ENCODE results near the gene FITM1. TPM values are rescaled to one million over a fixed set of nuclear protein-coding genes. Genes with fewer than 3 reads are reported as not detected.

Gene FITM1
- total and polyA plus RNA-seq, 12 donors, result 4.6 to 25.7 (median 10.4) TPM

DNA sequence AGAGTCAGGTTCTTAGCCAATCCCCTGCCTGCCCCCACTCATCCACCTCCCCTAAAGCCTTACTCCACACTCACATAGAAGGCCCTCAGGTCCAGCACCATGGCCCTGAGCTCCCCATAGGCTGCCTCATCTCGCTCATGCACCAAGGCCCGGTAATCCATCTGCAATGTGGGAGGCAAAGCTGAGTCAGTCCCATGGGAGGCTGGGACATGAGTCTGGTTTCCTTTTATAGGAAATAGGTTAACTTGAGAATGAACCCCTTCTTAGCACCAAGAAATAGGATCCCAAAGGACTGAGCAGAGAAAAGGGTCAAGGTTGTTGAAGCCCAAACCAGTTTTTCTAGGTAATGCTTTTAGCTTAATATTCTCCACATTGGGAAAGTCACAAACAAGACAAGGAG, 13.1 kb downstream of the FITM1 start:
- intact Hi-C loops (cut with DNase I), result no loop called here
- H3K9me3 ChIP-seq (replicated peaks in 1 of 3), result no peaks in the 10 kb centered on the region
- peaks cover 37 to 52% of the 10 kb centered on the region in 2 donors for H3K4me1 ChIP-seq (replicated peaks in 1 of 2)
- H3K27me3 ChIP-seq, result no peaks in the 10 kb centered on the region
- H3K4me3 ChIP-seq, result no peak overlapping the region
- no peak for DNase-seq
- peak overlapping the region in 1 of 5 donors; percentile 27 for H3K27ac ChIP-seq
- peaks cover 0 to 37% of the 10 kb centered on the region in 2 donors for H3K36me3 ChIP-seq (replicated peaks in 1 of 2)
- 40 to 65% (median 64%) methylated on average over 1 to 2 of the region's 2 CpGs for WGBS, 4 donors
- no peak for TF ChIP-seq POLR2A (IDR thresholded peaks at IDR 0.05)
- TF ChIP-seq, protein P1, sequence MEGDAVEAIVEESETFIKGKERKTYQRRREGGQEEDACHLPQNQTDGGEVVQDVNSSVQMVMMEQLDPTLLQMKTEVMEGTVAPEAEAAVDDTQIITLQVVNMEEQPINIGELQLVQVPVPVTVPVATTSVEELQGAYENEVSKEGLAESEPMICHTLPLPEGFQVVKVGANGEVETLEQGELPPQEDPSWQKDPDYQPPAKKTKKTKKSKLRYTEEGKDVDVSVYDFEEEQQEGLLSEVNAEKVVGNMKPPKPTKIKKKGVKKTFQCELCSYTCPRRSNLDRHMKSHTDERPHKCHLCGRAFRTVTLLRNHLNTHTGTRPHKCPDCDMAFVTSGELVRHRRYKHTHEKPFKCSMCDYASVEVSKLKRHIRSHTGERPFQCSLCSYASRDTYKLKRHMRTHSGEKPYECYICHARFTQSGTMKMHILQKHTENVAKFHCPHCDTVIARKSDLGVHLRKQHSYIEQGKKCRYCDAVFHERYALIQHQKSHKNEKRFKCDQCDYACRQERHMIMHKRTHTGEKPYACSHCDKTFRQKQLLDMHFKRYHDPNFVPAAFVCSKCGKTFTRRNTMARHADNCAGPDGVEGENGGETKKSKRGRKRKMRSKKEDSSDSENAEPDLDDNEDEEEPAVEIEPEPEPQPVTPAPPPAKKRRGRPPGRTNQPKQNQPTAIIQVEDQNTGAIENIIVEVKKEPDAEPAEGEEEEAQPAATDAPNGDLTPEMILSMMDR (IDR thresholded peaks at IDR 0.05), result no peak

GRCh38 chr14:24144451-24144850, 14.0 kb downstream of the FITM1 start:
- DNase-seq, result no peak
- Histone ChIP-seq H3K9me3 (replicated peaks in 1 of 3) (no peaks in the 10 kb centered on the region), H3K27ac (peak overlapping the region in 2 of 5 donors; percentile 2 to 92), H3K4me1 (replicated peaks in 1 of 2) (peaks cover 34 to 50% of the 10 kb centered on the region in 2 donors), H3K36me3 (replicated peaks in 1 of 2) (peaks cover 0 to 37% of the 10 kb centered on the region in 2 donors), H3K4me3 (no peak overlapping the region), H3K27me3 (no peaks in the 10 kb centered on the region)
- no peak for TF ChIP-seq POLR2A (IDR thresholded peaks at IDR 0.05)
- TF ChIP-seq, protein P1 (IDR thresholded peaks at IDR 0.05), result no peak
- WGBS, 4 donors, result 82 to 91% (median 88%) methylated on average over 1 of the region's 1 CpG
- intact Hi-C loops (cut with DNase I), result no loop called here

DNA sequence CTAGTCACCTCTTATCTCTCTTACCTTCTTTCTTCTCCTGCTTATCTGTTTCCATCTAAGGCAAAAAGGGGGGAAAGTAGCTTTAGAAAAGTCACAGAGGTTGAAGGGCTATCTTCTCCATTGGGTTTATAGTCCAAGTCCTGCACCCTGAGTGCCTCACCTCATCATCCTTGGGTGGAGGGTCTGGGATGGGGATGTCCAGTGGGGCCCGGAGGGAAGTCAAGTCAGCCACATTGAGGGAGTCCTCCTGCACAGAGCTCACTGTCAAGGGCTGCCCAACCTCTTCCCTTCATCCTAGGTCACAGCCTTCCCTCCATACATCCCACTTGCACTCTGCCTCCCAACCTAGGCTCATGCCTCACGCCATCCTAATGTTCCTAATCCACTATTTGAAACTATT, 14.8 kb downstream of the FITM1 start:
- Histone ChIP-seq H3K4me1 (replicated peaks in 1 of 2) (peaks cover 26 to 45% of the 10 kb centered on the region in 2 donors), H3K36me3 (replicated peaks in 1 of 2) (peaks cover 0 to 42% of the 10 kb centered on the region in 2 donors), H3K9me3 (replicated peaks in 1 of 3) (no peaks in the 10 kb centered on the region), H3K4me3 (no peak overlapping the region), H3K27me3 (no peaks in the 10 kb centered on the region), H3K27ac (peak overlapping the region in 4 of 5 donors; percentile 82 to 92 (median 86))
- no peak for DNase-seq
- 43 to 90% (median 83%) methylated on average over 1 to 2 of the region's 2 CpGs for WGBS, 4 donors
- TF ChIP-seq POLR2A (IDR thresholded peaks at IDR 0.05), result no peak
- TF ChIP-seq, protein P1 (IDR thresholded peaks at IDR 0.05), result no peak
- intact Hi-C loops (cut with DNase I), result no loop called here

GRCh38 chr14:24145690-24146452, 15.4 kb downstream of the FITM1 start:
- intact Hi-C loops (cut with DNase I), result no loop called here
- TF ChIP-seq POLR2A (IDR thresholded peaks at IDR 0.05), result no peak
- TF ChIP-seq, protein P1 (IDR thresholded peaks at IDR 0.05), result no peak
- Histone ChIP-seq H3K36me3 (replicated peaks in 1 of 2) (peaks cover 0 to 48% of the 10 kb centered on the region in 2 donors), H3K9me3 (replicated peaks in 1 of 3) (no peaks in the 10 kb centered on the region), H3K4me3 (peak overlapping the region in 3 of 4 donors; percentile 42 to 99 (median 74)), H3K4me1 (replicated peaks in 1 of 2) (peaks cover 22 to 42% of the 10 kb centered on the region in 2 donors), H3K27ac (peak overlapping the region; percentile 72 to 92 (median 84)), H3K27me3 (no peaks in the 10 kb centered on the region)
- WGBS, 4 donors, result 6 to 12% (median 9%) methylated on average over 8 to 9 of the region's 9 CpGs
- no peak for DNase-seq
